ENCODE data around the gene CCDC181.
A peak's percentile ranks its signal among the peaks of the same experiment; 100 is the strongest.

The CCDC181 gene

DNA sequence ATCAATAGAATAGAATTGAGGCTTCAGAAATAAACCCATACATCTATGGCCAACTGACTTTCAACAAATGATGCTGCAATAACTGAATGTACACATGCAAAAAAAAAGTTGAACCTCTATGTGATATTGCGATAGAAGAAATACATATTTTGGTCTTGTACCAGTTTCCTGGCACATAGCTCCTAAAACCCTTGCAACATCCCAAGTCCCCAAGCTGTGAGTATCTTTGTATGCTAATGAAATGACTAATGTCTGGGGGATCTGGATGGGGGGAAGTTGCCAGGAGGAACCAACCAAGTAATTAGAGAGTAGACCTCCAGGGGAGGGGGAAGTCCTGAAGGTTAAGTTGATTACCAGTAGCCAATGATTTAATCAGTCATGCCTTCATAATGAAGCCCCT is 34.9 kb downstream of the CCDC181 start:
- Histone ChIP-seq H3K4me1 (ENCODE audit: insufficient read depth, low read length) (no peaks in the 10 kb centered on the region), H3K27me3 (ENCODE audit: control insufficient read depth in 1 of 2, insufficient read depth in 2 of 2, low read length in 2 of 2) (no peaks in the 10 kb centered on the region), H3K9me3 (ENCODE audit: low read length) (no peaks in the 10 kb centered on the region), H3K27ac (ENCODE audit: low read depth, low read length) (no peak overlapping the region), H3K36me3 (ENCODE audit: insufficient read depth, low read length) (peaks cover 25% of the 10 kb centered on the region), H3K4me3 (ENCODE audit: low read depth in 1 of 2, low read length in 2 of 2) (no peak overlapping the region), H3K9ac (ENCODE audit: low read length) (no peak overlapping the region)

GRCh38 chr1:169390303-169390702 is 37.0 kb downstream of the CCDC181 start:
- Histone ChIP-seq H3K27ac (ENCODE audit: low read depth, low read length) (no peak overlapping the region), H3K4me3 (ENCODE audit: low read depth in 1 of 2, low read length in 2 of 2) (no peak overlapping the region), H3K4me1 (ENCODE audit: insufficient read depth, low read length) (no peaks in the 10 kb centered on the region), H3K9ac (ENCODE audit: low read length) (no peak overlapping the region), H3K36me3 (ENCODE audit: insufficient read depth, low read length) (peaks cover 39% of the 10 kb centered on the region), H3K27me3 (ENCODE audit: control insufficient read depth in 1 of 2, insufficient read depth in 2 of 2, low read length in 2 of 2) (no peaks in the 10 kb centered on the region), H3K9me3 (ENCODE audit: low read length) (no peaks in the 10 kb centered on the region)

DNA sequence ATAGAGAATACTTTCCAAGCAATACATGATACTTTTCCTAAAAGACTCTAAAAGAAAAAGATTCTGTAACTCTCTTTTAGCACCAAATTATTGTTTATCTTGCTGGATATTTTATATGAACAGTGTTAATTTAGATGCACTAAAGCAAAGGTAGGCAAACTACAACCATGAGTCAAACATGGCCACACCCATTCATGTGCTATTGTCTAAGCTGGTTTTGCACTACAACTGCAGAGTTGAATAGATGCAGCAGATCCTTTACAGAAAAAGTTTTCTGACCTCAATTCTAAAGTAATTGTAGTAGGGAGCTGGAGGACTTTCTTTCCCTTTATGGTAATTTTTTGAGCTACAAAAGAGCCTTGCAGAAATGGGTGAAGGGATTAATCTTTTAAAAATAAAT is 39.9 kb downstream of the CCDC181 start:
- no peak overlapping the region for H3K27ac ChIP-seq (ENCODE audit: low read depth, low read length)
- H3K27me3 ChIP-seq (ENCODE audit: control insufficient read depth in 1 of 2, insufficient read depth in 2 of 2, low read length in 2 of 2): no peaks in the 10 kb centered on the region
- no peaks in the 10 kb centered on the region for H3K9me3 ChIP-seq (ENCODE audit: low read length)
- peaks cover 52% of the 10 kb centered on the region for H3K36me3 ChIP-seq (ENCODE audit: insufficient read depth, low read length)
- no peaks in the 10 kb centered on the region for H3K4me1 ChIP-seq (ENCODE audit: insufficient read depth, low read length)
- no peak overlapping the region for H3K9ac ChIP-seq (ENCODE audit: low read length)
- no peak overlapping the region for H3K4me3 ChIP-seq (ENCODE audit: low read depth in 1 of 2, low read length in 2 of 2)

- no peak overlapping the region for H3K27ac ChIP-seq (ENCODE audit: low read depth, low read length)
- peaks cover 57% of the 10 kb centered on the region for H3K36me3 ChIP-seq (ENCODE audit: insufficient read depth, low read length)
- no peaks in the 10 kb centered on the region for H3K4me1 ChIP-seq (ENCODE audit: insufficient read depth, low read length)
- no peaks in the 10 kb centered on the region for H3K27me3 ChIP-seq (ENCODE audit: control insufficient read depth in 1 of 2, insufficient read depth in 2 of 2, low read length in 2 of 2)
- H3K4me3 ChIP-seq (ENCODE audit: low read depth in 1 of 2, low read length in 2 of 2): no peak overlapping the region
- H3K9ac ChIP-seq (ENCODE audit: low read length): no peak overlapping the region
- no peaks in the 10 kb centered on the region for H3K9me3 ChIP-seq (ENCODE audit: low read length)
These were observed 43.8 kb downstream of the CCDC181 start for GRCh38 chr1:169383449-169383848.

- Histone ChIP-seq H3K9ac (ENCODE audit: low read length) (no peak overlapping the region), H3K4me3 (ENCODE audit: low read depth in 1 of 2, low read length in 2 of 2) (no peak overlapping the region), H3K27me3 (ENCODE audit: control insufficient read depth in 1 of 2, insufficient read depth in 2 of 2, low read length in 2 of 2) (no peaks in the 10 kb centered on the region), H3K36me3 (ENCODE audit: insufficient read depth, low read length) (peaks cover 63% of the 10 kb centered on the region), H3K9me3 (ENCODE audit: low read length) (no peaks in the 10 kb centered on the region), H3K4me1 (ENCODE audit: insufficient read depth, low read length) (no peaks in the 10 kb centered on the region), H3K27ac (ENCODE audit: low read depth, low read length) (no peak overlapping the region)
These were observed 46.1 kb downstream of the CCDC181 start for GRCh38 chr1:169381162-169381561.

DNA sequence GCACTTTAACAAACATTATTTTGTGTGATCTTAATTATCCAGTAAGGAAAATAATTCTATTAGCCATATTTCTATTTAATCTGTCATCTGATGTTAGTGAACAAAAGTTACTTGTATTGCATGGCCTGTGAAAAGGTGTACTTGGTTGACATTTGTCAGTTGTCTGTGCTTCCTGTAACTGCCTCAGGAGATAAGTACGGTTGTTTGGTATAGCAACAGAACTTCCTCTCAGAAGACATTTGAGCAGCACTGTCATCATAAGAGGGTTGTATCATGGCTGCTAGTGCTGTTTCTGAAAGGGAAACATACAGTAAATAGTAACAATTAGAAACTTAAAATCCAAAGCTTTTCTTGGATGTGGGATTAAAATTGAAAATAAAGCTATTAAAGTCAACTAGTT is 55.9 kb downstream of the CCDC181 start:
- Histone ChIP-seq H3K27me3 (ENCODE audit: control insufficient read depth in 1 of 2, insufficient read depth in 2 of 2, low read length in 2 of 2) (no peaks in the 10 kb centered on the region), H3K4me3 (ENCODE audit: low read depth in 1 of 2, low read length in 2 of 2) (no peak overlapping the region), H3K9me3 (ENCODE audit: low read length) (no peaks in the 10 kb centered on the region), H3K9ac (ENCODE audit: low read length) (no peak overlapping the region), H3K36me3 (ENCODE audit: insufficient read depth, low read length) (peaks cover 19% of the 10 kb centered on the region), H3K4me1 (ENCODE audit: insufficient read depth, low read length) (peaks cover 13% of the 10 kb centered on the region), H3K27ac (ENCODE audit: low read depth, low read length) (no peak overlapping the region)

GRCh38 chr1:169368406-169368769 is 58.9 kb downstream of the CCDC181 start:
- peak overlapping the region; percentile 78 for H3K9ac ChIP-seq (ENCODE audit: low read length)
- H3K4me1 ChIP-seq (ENCODE audit: insufficient read depth, low read length): peaks cover 15% of the 10 kb centered on the region

GRCh38 chr1:169367686-169368405 is 59.4 kb downstream of the CCDC181 start, which contains the start of the genes BLZF1 and NME7:
Gene BLZF1, plus strand, starts transcription at chr1:169368195. Its CDS starts 1,328 bp downstream, at chr1:169369523.
Gene NME7, minus strand, starts transcription at chr1:169367797. Its CDS starts 87 bp downstream, at chr1:169367710.
- Histone ChIP-seq H3K36me3 (ENCODE audit: insufficient read depth, low read length) (peaks cover 11% of the 10 kb centered on the region), H3K4me1 (ENCODE audit: insufficient read depth, low read length) (peaks cover 15% of the 10 kb centered on the region), H3K9me3 (ENCODE audit: low read length) (no peaks in the 10 kb centered on the region), H3K4me3 (ENCODE audit: low read depth in 1 of 2, low read length in 2 of 2) (peak within 1 kb of the TSS; percentile 47 to 89), H3K9ac (ENCODE audit: low read length) (peak within 1 kb of the TSS; percentile 78), H3K27me3 (ENCODE audit: control insufficient read depth in 1 of 2, insufficient read depth in 2 of 2, low read length in 2 of 2) (no peaks in the 10 kb centered on the region), H3K27ac (ENCODE audit: low read depth, low read length) (peak within 1 kb of the TSS; percentile 83)

More at GRCh38 chr1:169368406-169368769, 58.9 kb downstream of the CCDC181 start:
- Histone ChIP-seq H3K27ac (ENCODE audit: low read depth, low read length) (peak overlapping the region; percentile 83), H3K36me3 (ENCODE audit: insufficient read depth, low read length) (peaks cover 15% of the 10 kb centered on the region), H3K27me3 (ENCODE audit: control insufficient read depth in 1 of 2, insufficient read depth in 2 of 2, low read length in 2 of 2) (no peaks in the 10 kb centered on the region), H3K4me3 (ENCODE audit: low read depth in 1 of 2, low read length in 2 of 2) (peak overlapping the region; percentile 47 to 89), H3K9me3 (ENCODE audit: low read length) (no peaks in the 10 kb centered on the region)

DNA sequence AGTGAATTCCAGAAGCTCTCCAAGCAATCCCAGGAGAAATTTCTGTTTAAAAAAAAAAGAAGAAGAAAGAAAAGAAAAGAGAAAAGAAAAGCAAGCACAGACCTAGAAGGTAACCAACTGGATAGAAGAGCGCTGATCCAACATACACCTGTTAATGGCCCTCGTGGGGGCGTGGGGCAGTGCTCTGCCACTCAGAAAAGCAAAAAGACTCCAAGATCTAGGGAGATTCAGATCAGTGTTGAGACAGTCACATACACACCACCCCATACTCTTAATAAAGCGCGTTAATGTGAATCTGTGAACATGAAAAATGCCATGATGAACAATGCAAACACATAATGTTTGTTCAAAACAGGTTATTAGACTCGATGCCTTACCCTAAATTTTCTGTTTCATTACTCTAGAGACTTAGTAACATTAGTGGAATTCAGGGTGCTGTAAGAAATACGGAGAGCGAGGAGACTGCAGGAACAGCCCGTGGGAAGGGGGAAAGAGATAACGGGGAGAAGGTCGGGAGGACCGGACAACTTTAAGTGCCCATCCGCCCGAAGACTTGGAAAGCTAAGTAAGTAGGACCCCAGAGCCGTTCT is 60.1 kb downstream of the CCDC181 start:
- no peaks in the 10 kb centered on the region for H3K9me3 ChIP-seq (ENCODE audit: low read length)
- H3K4me3 ChIP-seq (ENCODE audit: low read depth in 1 of 2, low read length in 2 of 2): peak overlapping the region; percentile 47 to 89
- peak overlapping the region; percentile 78 for H3K9ac ChIP-seq (ENCODE audit: low read length)
- peaks cover 15% of the 10 kb centered on the region for H3K4me1 ChIP-seq (ENCODE audit: insufficient read depth, low read length)
- H3K27me3 ChIP-seq (ENCODE audit: control insufficient read depth in 1 of 2, insufficient read depth in 2 of 2, low read length in 2 of 2): no peaks in the 10 kb centered on the region
- H3K36me3 ChIP-seq (ENCODE audit: insufficient read depth, low read length): peaks cover 11% of the 10 kb centered on the region
- peak overlapping the region; percentile 45 for H3K27ac ChIP-seq (ENCODE audit: low read depth, low read length)

GRCh38 chr1:169364948-169365347 is 62.3 kb downstream of the CCDC181 start:
- peaks cover 15% of the 10 kb centered on the region for H3K4me1 ChIP-seq (ENCODE audit: insufficient read depth, low read length)
- H3K36me3 ChIP-seq (ENCODE audit: insufficient read depth, low read length): peaks cover 3% of the 10 kb centered on the region
- no peak overlapping the region for H3K4me3 ChIP-seq (ENCODE audit: low read depth in 1 of 2, low read length in 2 of 2)
- no peaks in the 10 kb centered on the region for H3K27me3 ChIP-seq (ENCODE audit: control insufficient read depth in 1 of 2, insufficient read depth in 2 of 2, low read length in 2 of 2)
- no peak overlapping the region for H3K27ac ChIP-seq (ENCODE audit: low read depth, low read length)
- H3K9me3 ChIP-seq (ENCODE audit: low read length): no peaks in the 10 kb centered on the region
- H3K9ac ChIP-seq (ENCODE audit: low read length): no peak overlapping the region

GRCh38 chr1:169363046-169363730 is 64.1 kb downstream of the CCDC181 start:
- H3K9me3 ChIP-seq (ENCODE audit: low read length): no peaks in the 10 kb centered on the region
- no peak overlapping the region for H3K4me3 ChIP-seq (ENCODE audit: low read depth in 1 of 2, low read length in 2 of 2)
- H3K4me1 ChIP-seq (ENCODE audit: insufficient read depth, low read length): peaks cover 11% of the 10 kb centered on the region
- no peaks in the 10 kb centered on the region for H3K27me3 ChIP-seq (ENCODE audit: control insufficient read depth in 1 of 2, insufficient read depth in 2 of 2, low read length in 2 of 2)
- no peak overlapping the region for H3K9ac ChIP-seq (ENCODE audit: low read length)
- H3K27ac ChIP-seq (ENCODE audit: low read depth, low read length): no peak overlapping the region
- H3K36me3 ChIP-seq (ENCODE audit: insufficient read depth, low read length): no peaks in the 10 kb centered on the region
